Subcutaneous abdominal adipose tissue (tissue), 5 donors: ENCODE results near the gene ANKRD55.
A peak's percentile ranks its signal among the peaks of the same experiment; 100 is the strongest.

Source experiments
- H3K27ac ChIP-seq: one replicate; pipeline ENCODE4 v1.7.0; 2013; ENCODE audit warnings: low read depth, mild to moderate bottlenecking, inconsistent platforms, low read length, moderate library complexity
- H3K27me3 ChIP-seq, 5 donors: one replicate each; pipeline ENCODE4 v1.7.0; 2013; ENCODE audit warnings: low read length in 5 of 5, inconsistent platforms in 1 of 5; ENCODE audit not compliant: control insufficient read depth in 5 of 5, insufficient read depth in 4 of 5
- H3K36me3 ChIP-seq, 5 donors: one replicate each; pipeline ENCODE4 v1.7.0; 2013; ENCODE audit warnings: low read length in 5 of 5; ENCODE audit not compliant: control insufficient read depth in 5 of 5, insufficient read depth in 5 of 5
- H3K4me1 ChIP-seq, 5 donors: one replicate each; pipeline ENCODE4 v1.7.0; 2013; ENCODE audit warnings: low read length in 5 of 5, mild to moderate bottlenecking in 3 of 5, moderate library complexity in 1 of 5; ENCODE audit not compliant: control insufficient read depth in 5 of 5, insufficient read depth in 5 of 5
- H3K4me3 ChIP-seq, 5 donors: one replicate each; pipeline ENCODE4 v1.7.0; 2013; ENCODE audit warnings: low read length in 5 of 5, low read depth in 1 of 5
- H3K9ac ChIP-seq, 5 donors: one replicate each; pipeline ENCODE4 v1.7.0; 2013; ENCODE audit warnings: low read length in 5 of 5, mild to moderate bottlenecking in 4 of 5, moderate library complexity in 3 of 5
- H3K9me3 ChIP-seq, 5 donors: one replicate each; pipeline ENCODE4 v1.7.0; 2013; ENCODE audit warnings: low read length in 5 of 5; ENCODE audit not compliant: control insufficient read depth in 5 of 5
- donor health status: healthy.
- donor health status: healthy.
- donor health status: healthy.
- donor health status: healthy.
- donor health status: healthy.

Gene ANKRD55

DNA sequence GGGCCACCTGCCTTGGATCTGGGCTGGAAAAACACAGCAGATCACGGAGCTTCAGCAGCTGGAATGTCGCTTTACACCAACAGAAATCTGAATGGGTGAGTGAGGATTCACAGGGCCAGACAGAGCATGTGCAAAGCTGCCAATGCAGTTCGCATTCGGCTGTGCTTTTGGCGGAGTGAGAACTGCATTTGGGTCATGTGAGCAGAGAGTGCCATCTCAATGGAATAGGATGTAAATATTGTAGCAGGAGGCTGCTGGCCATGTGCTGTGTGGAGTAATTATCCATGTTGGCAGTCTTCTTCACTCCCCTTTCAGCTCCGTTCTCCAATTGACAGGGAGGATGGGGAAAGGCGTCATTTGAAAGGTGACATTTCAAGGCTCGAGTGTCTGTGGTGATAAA is at the start of gene ANKRD55:
Gene ANKRD55, minus strand, starts transcription at position 101 of the 400 bp plus-strand sequence. CDS start 417 bp downstream, outside the sequence.
- Histone ChIP-seq H3K36me3 (no peaks in the 10 kb centered on the region), H3K4me3 (no peak within 1 kb of the TSS), H3K9ac (no peak within 1 kb of the TSS), H3K27ac (no peak within 1 kb of the TSS), H3K27me3 (peaks cover 0 to 3% (median 0%) of the 10 kb centered on the region in 5 donors), H3K4me1 (no peaks in the 10 kb centered on the region), H3K9me3 (no peaks in the 10 kb centered on the region)

DNA sequence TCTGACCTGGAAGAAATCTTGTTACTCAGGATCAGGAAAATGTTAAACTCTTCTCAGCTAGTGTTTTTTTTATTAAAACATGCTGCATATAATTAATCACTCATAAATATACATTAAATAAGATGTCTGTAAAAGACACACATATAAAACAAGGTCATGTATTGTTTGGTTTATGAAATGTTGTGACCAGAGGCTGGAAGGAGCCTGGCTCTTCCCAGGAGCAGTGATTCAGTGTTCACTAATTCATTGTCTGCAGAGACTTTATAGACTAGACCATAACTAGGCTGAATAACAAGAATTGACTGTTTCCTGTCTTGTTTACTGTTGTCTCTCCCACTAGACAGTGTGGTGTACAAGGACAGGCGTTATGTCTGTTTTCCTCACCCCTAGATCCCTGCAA is 49.1 kb upstream of the ANKRD55 start:
- H3K27ac ChIP-seq = no peak overlapping the region
- no peaks in the 10 kb centered on the region for H3K36me3 ChIP-seq
- H3K9me3 ChIP-seq = no peaks in the 10 kb centered on the region
- H3K4me1 ChIP-seq = peaks cover 4 to 23% (median 12%) of the 10 kb centered on the region in 5 donors
- H3K4me3 ChIP-seq = no peak overlapping the region
- H3K9ac ChIP-seq = no peak overlapping the region
- no peaks in the 10 kb centered on the region for H3K27me3 ChIP-seq

GRCh38 chr5:56281489-56282165 is 48.5 kb upstream of the ANKRD55 start:
- Histone ChIP-seq H3K4me1 (peaks cover 4 to 23% (median 12%) of the 10 kb centered on the region in 5 donors), H3K4me3 (no peak overlapping the region), H3K9ac (no peak overlapping the region), H3K9me3 (no peaks in the 10 kb centered on the region), H3K36me3 (no peaks in the 10 kb centered on the region), H3K27ac (no peak overlapping the region), H3K27me3 (no peaks in the 10 kb centered on the region)

DNA sequence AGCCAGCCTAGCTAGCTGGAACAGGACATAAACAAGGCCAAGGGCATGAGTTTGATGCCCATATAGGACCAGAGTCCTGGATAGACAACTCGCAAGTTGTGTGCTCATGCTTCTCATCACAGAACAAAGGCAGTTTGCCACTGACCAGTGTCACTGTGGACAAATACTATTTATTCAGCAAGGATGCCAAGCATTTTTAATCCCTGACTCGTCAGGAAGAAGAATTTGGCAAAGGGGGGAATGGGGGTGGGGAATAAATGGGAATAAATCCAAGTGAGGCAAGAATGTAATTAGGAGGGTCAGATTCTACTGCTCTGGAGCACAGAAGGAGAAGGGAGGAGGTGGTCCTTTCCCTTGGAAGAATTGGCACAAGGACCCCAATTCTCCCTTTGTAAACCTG is 46.8 kb upstream of the ANKRD55 start:
- Histone ChIP-seq H3K4me1 (peaks cover 4 to 23% (median 12%) of the 10 kb centered on the region in 5 donors), H3K9ac (no peak overlapping the region)

GRCh38 chr5:56279291-56279690 is 46.2 kb upstream of the ANKRD55 start:
- no peaks in the 10 kb centered on the region for H3K9me3 ChIP-seq
- peak overlapping the region in 1 of 5 donors; percentile 4 for H3K4me3 ChIP-seq
- H3K36me3 ChIP-seq = no peaks in the 10 kb centered on the region
- H3K4me1 ChIP-seq = peaks cover 4 to 23% (median 12%) of the 10 kb centered on the region in 5 donors
- no peak overlapping the region for H3K9ac ChIP-seq
- H3K27me3 ChIP-seq = no peaks in the 10 kb centered on the region
- H3K27ac ChIP-seq = no peak overlapping the region

More for the DNA sequence above, 46.8 kb upstream of the ANKRD55 start:
- no peak overlapping the region for H3K27ac ChIP-seq
- no peaks in the 10 kb centered on the region for H3K27me3 ChIP-seq
- H3K9me3 ChIP-seq = no peaks in the 10 kb centered on the region
- H3K4me3 ChIP-seq = no peak overlapping the region
- no peaks in the 10 kb centered on the region for H3K36me3 ChIP-seq

- Histone ChIP-seq H3K27me3 (no peaks in the 10 kb centered on the region), H3K36me3 (no peaks in the 10 kb centered on the region), H3K9me3 (no peaks in the 10 kb centered on the region), H3K27ac (no peak overlapping the region), H3K9ac (no peak overlapping the region), H3K4me3 (no peak overlapping the region), H3K4me1 (peaks cover 4 to 25% (median 12%) of the 10 kb centered on the region in 5 donors)
These were observed 45.2 kb upstream of the ANKRD55 start for GRCh38 chr5:56278335-56278753.

DNA sequence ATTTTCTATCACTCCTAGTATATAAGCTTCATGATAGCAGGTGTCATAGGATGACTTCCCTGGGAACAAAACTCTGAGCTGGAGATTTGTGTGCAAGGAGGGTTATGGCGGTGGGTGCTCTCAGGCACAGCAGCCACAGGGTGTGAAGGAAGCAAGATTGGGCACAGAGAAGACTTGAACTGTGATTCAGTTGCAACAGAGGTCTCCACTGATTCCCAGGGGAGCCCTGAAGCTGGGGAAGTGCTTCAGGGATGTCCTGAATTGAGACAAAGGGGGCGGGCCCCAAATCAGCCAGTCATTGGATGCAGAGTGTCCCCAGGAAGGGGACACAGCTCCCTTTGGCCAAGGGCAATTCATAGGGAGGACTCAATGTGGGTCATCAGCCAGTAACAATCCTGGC is 44.4 kb upstream of the ANKRD55 start:
- Histone ChIP-seq H3K4me1 (peaks cover 4 to 26% (median 12%) of the 10 kb centered on the region in 5 donors), H3K4me3 (no peak overlapping the region), H3K27me3 (no peaks in the 10 kb centered on the region), H3K36me3 (no peaks in the 10 kb centered on the region), H3K9ac (no peak overlapping the region), H3K27ac (no peak overlapping the region), H3K9me3 (no peaks in the 10 kb centered on the region)

DNA sequence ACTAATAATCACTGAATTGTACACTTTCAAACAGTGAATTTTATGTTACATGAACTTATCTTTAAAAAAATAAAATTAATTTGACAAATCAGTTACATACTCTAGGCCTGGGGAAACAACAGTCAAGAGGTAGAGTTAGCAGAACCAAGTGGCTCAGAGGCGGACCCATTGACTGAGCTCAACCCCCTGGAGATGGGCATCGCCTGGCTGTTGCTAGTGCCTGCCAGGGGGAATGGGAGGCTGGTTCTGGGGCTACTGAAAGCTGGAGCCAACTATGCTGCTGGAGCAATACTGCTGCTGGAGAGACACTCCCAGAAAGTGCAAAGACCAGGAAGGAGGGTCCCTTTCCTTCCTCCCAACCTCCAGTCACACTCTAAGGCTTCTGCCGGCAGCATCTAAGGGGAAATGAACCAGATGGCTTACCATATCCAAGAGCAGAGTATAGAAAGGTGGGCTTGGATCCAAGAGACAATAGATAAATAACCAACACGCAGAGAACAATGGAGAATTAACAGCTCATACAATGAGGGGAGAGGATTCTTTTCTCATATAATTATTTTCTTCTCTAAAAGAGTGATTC is 40.3 kb upstream of the ANKRD55 start:
- peaks cover 0 to 20% (median 8%) of the 10 kb centered on the region in 5 donors for H3K4me1 ChIP-seq
- H3K27me3 ChIP-seq = no peaks in the 10 kb centered on the region
- no peaks in the 10 kb centered on the region for H3K36me3 ChIP-seq
- no peak overlapping the region for H3K4me3 ChIP-seq
- no peaks in the 10 kb centered on the region for H3K9me3 ChIP-seq
- no peak overlapping the region for H3K27ac ChIP-seq
- H3K9ac ChIP-seq = no peak overlapping the region

GRCh38 chr5:56272765-56273164 is 39.6 kb upstream of the ANKRD55 start:
- Histone ChIP-seq H3K9me3 (no peaks in the 10 kb centered on the region), H3K27ac (no peak overlapping the region), H3K9ac (no peak overlapping the region), H3K36me3 (no peaks in the 10 kb centered on the region), H3K27me3 (no peaks in the 10 kb centered on the region), H3K4me1 (peaks cover 0 to 18% (median 7%) of the 10 kb centered on the region in 5 donors), H3K4me3 (no peak overlapping the region)

- Histone ChIP-seq H3K9ac (no peak overlapping the region), H3K4me1 (peaks cover 0 to 15% (median 7%) of the 10 kb centered on the region in 5 donors), H3K4me3 (no peak overlapping the region), H3K9me3 (no peaks in the 10 kb centered on the region), H3K27me3 (no peaks in the 10 kb centered on the region), H3K36me3 (no peaks in the 10 kb centered on the region), H3K27ac (no peak overlapping the region)
These were observed 37.6 kb upstream of the ANKRD55 start for GRCh38 chr5:56270568-56271392.
